Amniotic stem cell (primary cell): ENCODE data around the gene EXOC2.
"Not testable (repeated sequence)": the region's sequence is repeated elsewhere in the genome, so short reads cannot be mapped to it uniquely, and the experiment has no call there.

Experiments
- DNase-seq: peaks from one replicate; lab custom pipeline; 2025; lab: John Stamatoyannopoulos, UW

EXOC2 gene

DNA sequence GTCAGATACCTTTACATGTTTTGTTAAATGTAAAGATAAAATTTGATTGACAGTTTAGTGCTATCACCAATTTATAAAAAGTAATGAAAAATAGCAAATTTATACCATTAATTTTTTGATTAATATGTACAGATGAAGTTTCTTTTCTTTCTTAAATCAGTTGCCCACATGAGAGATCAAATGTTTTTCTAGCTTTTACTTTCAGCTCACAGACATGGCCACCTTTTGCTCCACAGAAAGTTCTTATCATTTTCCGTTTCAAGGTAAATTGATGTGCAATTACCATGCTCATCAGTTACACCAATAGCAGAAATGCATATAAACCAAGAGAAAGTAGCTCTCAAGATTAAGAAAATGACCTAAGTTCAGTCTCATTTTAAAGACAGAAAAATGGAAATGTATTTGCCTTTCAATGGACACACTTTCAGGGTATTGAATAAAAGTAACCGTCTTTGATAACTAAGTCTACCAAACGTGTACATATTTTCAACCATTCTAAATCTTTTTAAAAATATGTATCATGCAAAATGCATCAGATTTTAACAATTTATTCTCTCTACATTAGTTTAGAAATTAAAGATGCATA lies 16.6 kb upstream of the EXOC2 start:
- DNase-seq, result no peak

DNA sequence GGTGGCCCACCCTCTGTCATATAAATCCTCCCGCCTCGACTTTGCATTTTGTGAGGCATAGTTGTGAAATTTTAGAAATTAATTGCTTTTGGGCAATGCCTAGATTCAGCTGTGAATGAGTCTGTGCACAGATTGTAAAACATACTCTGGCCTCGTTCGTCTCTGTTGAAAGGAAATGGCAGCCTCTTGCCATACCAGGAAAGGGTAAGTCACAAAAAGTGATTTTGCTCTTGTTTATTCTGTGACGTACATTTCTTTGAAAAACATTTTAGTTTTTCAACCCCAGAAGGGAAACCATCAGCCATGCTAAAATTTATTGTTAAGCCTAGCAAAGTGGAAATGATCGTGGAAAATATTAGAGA lies 15.3 kb upstream of the EXOC2 start:
- DNase-seq, result no peak

DNA sequence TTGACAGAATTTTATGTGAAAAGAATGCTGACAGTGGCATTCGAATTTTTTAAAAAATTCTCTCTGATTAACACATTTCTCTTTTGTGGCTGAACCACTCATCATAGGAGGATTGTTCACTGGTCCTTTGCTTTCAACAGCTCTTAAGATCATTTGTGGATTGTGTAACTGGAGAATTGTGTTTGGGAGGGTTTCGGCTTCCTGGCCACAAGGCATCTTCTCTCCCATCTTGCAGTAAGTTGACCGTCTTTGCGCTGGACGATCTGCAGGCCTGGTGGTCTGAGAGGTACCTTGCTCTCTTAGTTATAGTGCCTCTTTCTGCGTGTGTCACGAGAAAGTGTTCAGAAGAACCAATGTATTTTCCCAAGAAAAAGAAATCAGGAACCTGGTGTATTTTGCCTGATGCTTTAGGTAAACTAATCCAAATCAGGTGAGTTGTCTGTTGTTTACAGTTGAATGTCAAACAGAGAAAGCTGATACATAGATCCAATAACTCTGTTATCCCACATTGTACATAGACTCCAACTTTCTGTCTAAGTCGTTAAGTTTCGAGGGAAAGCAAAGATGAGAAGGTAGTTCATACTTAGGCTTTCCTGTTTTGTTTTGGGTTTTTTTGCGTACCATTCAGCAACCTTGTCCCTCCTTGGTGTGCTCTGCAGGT lies 14.8 kb upstream of the EXOC2 start:
- no peak for DNase-seq

DNA sequence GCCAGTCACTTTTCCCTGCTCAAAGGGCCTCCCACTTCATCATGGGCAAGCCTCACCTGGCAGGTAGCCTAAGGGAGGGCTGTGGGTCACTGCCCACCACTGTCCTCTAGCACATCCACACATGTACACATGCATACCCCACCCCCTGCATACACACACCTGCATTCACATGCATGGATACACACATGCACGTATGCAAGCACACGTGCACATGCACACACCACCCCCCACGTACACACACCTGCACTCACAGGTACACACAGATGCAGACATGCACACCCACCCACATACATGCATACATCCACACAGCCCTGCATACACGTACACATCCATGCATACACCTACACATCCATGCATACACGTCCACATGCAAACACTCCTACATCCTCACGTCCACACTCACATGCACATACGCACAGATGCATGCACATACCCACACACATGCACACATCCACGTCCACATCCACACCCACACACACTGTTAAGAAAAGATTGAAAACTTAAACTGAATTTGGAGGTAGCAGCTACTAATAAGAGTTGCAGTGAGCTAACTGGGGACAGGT lies 14.0 kb upstream of the EXOC2 start:
- no peak for DNase-seq

DNA sequence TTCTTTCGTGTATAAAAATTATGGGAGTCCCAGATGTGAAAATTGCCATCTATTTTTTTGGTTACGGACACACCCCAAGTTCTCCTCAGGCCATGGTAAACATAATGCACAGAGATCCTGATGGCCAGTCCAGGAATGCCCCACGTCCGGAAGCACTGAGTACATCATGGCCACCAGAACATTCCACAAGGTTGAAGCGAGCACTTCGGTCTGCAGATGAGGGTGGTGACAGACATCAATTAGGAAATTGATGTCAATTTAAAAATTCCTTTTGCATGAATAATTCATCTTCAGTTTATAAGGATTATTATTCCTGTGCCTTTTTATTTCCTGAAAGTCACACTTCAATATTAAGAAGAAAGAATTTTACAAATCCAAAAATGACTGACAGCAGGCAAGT lies 13.2 kb upstream of the EXOC2 start:
- no peak for DNase-seq

DNA sequence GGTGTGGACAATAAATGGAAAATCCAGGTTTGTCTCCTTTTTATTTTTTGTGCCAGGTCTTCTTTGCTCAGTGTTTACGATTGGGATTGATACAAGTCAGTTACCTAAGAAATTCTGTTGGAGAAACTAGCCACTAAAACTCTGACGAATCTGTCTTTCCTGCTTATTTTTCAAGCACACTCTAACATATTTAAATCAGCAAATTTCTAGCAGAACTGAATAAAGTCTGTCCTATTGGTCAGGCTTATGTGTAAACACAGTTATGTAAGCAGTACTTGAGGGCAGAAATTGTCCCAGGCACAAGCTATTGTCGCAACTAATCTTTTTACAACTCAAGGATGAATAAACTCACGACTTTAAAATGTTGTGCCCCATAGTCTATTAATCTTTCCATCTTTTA lies 12.1 kb upstream of the EXOC2 start:
- DNase-seq, result no peak

DNA sequence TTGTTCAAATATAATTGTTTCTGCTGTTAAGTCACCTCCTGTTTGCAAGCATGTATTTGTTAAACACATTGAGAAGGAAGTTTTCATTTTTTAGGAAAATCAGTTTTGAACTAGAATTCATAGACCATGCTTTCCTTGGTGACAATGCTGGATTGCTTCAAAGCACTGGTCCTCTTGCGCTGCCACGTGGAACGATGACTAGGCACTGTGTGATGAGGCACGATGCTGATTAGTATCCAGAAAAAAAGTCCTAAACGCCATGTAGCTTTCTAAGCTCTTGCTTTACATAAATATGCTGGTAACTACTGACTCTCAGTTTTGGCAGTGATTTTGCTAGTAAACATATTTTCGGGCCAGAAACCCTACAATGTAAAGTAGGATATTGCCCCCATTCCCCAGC lies 11.1 kb upstream of the EXOC2 start:
- DNase-seq, result no peak

DNA sequence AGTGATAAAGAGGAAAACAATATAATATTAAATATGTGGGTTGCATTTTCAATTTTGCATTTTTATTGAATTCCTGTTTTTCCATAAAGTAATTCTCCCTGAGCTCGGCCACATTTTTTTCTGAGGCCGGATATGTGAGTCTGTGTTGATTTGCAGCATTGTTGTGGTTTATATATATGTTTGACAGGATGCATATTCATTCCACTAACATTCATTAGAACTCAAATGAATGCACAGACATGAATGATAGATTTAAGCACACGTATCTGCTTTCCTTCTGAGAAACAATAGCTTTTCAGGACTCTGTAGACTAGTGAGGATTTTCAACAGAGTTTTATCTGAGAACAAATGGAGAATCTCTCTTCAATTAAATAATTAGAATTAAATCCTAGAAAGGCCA lies 10.6 kb upstream of the EXOC2 start:
- DNase-seq, result no peak

DNA sequence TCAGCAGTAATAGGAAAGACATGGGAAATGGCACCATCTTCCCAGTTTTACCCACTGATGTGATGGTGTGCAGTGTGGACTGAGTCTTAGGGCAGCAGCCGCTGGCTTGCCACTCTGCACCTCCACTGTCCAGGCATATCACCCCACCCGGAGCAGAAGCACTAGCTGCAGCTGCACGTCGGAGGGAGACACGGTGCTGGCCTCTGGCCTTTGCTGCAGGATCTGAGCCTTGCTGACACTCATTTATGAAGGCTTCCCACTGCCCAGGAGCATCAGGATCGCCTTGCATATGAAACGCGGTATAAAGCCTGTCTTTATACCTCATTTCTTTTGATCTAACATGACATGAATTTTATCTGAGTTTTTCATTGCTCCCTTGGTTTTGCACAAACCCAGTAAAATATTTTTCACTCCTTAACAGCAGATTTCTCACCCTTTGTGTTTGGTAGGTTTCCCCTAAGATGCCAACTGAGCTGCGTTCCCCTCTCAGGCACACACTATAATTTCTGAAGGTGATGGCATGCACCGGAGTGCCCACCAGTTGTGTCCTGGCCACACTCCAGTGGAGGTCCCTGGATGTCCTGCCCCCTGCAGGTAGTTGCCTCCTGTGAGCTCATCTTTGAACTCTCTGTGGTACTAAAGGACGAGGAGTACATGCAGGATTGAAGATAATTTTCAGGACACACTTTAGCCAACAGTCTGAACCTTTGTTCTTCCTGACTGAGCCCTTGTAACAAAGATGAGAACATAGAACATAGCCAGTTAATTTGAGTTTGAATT lies 9.0 kb upstream of the EXOC2 start:
- no peak for DNase-seq

DNA sequence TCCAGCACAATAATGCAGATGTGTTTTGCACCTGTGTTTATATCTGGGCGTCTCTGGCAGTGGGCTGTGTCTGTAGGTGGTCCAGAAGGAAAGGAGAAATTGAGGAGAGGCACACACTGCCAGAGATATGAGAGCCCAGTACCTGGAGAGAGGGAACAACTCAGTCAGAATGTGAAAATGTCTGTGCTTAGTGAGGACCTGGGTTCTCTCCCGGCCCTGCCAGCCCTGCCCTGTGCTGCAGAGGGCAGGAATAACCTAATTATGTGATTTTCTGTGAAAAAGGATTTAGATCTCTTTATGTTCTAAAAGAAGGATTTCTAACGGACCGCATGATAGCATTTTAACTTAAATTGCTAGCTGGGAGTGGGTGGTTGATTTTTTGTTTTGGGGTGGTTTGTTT lies 8.3 kb upstream of the EXOC2 start:
- no peak for DNase-seq

DNA sequence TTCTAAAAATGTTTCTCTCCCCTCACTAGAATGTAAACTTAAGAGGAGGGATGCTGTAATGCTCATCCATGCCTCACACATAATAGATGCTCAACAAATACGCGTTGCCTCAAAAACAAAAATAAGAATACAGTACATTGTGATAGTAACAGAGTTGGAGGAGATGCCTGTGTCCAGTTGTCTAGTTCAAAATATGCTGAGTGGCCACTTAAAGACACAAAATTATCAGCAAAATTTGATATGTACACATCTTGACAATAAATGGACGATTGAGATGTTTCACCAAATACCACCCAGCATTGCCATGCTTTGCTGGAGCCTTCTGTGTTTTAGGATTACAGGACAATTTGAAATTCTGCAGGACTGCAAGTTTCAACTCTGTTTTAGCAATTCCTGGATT lies 7.6 kb upstream of the EXOC2 start:
- DNase-seq, result no peak

DNA sequence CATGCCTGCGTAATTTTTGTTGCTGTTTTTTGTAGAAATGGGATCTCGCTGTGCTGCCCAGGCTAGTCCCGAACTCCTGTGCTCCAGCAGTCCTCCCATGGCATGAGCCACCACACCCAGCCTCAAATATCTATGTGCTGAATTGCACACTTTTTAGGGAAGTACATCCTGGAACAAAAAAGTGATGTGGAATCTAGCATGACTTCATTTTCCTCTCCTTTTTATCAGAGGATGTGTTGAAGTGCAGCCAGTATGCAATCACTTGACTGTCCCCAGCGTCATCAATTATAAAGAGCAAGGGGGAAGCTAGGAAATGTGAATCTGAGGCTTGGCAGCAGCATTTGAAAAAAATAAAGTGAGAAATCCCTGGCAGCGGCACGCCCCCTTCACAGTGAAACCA lies 6.4 kb upstream of the EXOC2 start:
- no peak for DNase-seq

DNA sequence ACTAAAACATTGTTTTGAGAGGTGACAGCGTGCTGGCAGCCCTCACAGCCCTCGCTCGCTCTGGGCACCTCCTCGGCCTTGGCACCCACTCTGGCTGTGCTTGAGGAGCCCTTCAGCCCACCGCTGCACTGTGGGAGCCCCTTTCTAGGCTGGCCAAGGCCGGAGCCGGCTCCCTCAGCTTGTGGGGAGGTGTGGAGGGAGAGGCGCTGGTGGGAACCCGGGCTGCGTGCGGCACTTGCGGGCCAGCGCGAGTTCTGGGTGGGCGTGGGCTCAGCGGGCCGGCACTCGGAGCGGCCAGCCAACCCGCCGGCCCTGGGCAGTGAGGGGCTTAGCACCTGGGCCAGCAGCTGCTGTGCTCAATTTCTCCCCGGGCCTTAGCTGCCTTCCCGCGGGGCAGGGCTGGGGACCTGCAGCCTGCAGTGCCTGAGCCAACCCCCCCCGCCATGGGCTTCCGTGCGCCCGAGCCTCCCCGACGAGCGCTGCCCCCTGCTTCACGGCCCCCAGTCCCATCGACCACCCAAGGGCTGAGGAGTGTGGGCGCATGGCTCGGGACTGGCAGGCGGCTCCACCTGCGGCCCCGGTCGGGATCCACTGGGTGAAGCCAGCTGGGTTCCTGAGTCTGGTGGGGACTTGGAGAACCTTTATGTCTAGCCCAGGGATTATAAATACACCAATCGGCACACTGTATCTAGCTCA lies 1.6 kb upstream of the EXOC2 start:
- DNase-seq, result not testable (repeated sequence)

DNA sequence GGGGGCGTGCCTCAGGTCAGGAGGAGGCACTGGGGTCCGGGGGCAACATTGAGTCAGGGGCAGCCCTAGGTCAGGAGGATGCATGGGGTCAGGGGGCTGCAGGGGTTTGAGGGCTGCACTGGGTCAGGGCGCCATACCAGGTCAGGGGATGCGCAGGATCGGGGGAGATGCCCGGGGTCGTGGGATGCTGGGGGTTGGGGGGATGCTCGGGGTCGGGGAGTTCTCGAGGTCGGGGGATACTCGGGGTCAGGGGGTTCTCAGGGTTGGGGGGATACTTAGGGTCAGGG lies 727 bp upstream of the EXOC2 start:
- DNase-seq, result no peak

DNA sequence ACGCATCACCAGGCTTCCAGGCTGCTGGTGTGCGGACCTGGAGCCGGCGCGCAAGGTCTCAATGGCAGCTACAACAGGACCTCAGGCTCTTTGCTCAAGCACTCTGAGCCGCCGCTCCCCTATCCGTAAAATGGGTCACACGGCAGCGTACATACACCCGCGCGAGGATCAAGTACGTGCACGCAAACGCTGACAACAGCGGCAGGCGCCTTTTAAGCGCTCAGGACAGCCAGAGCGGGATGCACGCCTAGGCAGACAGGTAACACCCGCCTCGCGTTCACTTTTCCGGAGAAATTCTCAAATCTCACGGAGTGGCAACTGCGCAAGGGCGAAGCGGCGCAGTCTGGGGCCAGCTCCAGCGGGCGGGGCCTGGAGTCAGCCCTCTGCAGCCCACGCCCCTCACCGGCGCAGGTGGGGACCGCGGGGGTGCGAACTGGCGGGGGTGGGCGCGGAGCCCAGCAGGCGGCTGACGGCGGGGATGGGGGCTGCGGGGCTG lies 535 bp downstream of the EXOC2 start:
- DNase-seq, result peak; percentile 18

DNA sequence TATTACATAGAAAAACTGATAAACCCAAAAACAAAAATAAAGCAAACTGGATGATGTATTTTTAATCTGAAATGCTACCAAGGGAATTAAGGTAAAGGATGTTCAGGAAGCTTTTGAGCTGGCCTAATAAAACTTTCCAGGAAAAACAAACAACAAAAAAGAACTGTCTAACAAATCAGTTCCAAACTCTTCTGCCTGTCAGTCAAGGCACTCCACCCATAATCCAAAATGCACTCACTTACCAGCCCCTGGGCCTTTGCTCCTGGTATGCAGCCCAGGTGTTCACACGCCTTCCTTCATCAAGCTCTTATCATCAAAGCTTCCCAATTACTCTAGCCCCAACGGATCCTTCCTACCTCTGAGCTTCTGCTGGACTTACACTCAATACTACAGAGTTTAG lies 3.7 kb downstream of the EXOC2 start:
- no peak for DNase-seq

DNA sequence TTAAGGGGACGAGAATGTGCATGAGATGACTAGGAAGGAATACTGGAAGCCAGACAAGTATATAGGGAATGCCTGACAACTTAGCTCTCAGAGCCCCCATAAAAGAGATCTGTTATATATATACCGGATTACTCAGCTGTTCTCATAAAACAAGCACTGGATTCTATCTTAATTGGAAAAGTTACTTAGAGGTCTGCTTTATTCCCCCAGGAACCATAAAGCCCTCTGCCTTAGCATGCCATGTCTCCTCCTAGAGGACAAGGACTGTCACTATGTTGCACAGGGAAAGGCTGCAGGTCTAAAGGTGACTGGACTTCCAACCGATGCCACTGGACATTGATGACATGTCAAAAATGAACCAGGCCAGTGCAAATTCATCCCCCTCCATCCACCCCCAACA lies 6.4 kb downstream of the EXOC2 start:
- DNase-seq, result no peak

DNA sequence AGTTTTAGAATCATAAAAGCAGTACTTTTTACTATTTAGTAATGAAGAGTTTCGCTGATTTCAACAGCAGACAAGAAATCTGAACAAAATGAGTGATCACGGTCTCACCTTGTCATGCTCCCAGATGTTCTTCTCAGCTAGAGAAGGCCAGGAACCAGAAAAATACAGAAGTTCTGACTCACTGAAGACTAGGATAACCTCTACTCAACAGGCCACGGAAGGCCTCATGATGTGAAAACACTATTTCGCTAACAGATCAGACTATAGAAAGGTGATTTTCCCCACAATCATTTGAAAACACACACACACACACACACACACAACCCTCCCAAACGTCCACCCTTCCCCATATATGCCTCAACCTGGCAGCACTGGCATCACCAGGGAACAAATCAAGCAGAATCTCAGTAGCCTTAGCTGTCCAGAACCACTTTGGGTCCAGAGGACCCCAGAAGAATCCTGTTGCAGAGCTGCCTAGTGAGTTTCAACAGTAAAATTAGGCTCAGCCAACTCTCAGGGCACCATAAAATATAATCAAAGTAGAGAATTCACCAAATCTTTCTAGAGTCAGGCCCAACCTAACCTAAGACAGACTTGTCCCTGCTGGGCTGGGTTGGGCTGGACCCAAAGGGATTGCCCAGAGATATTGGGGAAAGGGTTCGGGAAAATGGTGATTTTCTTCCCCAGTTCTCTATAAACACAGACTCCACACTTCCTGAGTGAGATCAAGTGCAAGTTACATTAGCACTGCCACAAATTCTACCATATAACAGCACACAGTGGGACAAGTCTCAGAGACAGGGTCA lies 7.9 kb downstream of the EXOC2 start:
- DNase-seq, result no peak

DNA sequence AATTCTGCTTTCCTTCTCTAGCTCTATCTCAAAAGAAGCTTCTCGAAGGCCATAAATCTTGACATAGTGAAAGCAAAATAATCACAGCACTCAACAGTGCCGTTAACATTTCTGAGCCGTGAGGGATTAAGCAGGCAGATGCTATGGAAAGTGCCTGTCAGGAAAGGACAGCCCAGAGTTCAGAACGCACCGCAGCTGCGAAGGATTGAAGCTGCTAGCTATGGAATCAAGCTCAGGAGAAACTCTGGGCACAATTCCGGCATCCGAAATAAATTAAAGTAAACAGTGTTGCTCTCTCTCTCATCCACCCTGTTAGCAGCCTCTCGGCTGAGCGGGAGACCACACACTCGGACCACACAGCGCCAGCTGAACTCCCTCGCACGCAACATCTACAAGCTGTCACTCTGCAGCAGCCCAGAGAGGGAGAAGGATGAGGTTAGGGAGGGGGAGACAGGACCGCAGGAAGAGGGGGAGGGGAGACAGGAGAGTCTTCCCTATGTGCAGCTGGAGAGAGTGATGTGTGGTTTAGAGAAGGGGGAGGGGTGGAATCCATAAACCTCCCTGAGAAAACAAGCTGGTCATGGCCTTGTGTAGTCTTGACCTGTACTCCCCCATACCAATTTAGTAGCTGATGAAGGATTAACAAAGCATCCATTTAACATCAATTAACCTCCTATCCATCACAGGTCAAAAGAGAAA lies 9.0 kb downstream of the EXOC2 start:
- DNase-seq, result peak; percentile 82

DNA sequence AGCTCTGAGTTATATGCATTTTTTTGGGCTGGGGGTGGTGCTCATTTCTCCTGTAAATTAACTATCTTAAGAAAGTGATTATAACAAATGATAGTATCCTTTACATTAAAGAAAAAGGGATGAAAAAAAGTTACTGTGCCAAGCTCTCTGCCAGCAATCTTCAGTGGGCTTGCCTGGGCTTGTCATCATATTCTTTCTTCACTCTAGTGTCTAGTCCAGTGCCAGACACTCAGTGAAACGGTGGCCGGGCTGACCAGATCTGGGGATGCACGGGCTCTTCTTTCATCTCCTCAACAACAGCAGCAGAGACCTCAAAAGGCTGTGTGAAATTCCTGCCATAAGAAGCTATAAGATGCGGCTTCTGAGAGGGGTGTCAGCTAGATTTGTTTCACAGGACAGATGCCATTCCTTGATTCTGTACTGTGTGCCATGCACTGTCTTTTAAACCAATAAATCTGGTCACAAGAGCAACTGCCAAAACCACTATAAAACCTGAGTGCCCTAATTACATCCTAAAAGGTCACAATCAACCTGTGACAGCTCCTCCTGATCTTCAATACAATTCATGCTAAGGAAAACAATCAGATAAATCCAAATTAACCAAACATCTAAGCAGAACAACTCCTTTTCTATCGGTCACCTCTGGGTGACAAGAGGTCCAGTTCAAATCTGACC lies 12.1 kb downstream of the EXOC2 start:
- no peak for DNase-seq

DNA sequence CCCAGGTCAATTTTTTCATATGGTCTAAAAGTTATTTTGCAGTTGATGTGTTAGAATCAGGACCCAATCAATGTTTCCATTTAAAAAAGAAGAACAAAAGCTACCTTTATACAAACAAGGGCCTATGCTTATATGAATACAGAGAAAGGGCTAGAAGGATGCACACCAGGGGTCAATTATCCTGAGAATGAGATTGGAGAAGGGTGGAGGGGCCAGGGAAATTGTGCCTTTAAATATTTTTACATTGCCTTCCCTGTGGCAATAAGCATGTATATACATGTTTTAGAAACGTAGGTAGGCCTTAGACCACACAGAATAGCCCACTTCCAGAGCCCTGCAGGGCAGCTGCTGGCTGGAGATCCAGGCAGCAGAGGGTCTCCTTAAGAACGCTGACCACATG lies 12.7 kb downstream of the EXOC2 start:
- no peak for DNase-seq
